Measurements from ENCODE around the gene CSMD2.

The CSMD2 gene

DNA sequence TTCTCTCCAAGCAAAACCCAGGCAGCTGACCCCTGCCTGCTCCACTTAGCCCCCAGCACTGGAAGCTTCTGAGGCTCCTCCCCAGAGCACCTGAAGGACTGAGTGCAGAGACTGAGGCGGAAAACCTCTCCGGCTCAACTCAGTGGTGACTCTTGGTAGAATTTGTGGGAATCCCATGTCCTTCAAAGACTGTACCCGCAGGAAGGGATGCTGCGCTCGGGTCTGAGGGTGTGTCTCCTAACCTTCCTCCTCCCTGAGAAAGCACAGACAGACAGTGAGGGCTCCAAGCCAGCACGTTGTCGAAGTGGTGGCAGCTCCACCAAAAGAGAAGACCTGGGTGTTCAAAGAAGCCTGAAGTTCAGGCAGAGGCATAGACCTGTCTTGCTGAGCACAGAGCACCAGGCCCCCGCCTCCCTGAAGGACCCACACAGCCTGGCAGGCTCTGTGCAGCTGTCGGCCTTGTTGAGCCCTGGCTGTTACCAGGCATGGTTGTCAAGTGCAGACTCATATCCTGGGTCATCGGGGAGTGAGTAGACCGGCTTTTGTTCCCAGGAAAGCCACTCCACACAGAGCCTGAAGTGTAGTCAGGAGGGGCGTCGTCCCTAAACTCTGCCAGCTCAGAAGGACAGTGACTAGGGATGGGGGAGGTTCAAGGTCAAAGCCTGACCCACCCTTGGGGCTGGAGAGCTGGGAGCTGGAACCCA, 36.7 kb downstream of the CSMD2 start:
- no peak for TF ChIP-seq POLR2AphosphoS5 (IDR thresholded peaks at IDR 0.05; ENCODE audit: low read depth, low read length)
- no peak for TF ChIP-seq TAF1 (IDR thresholded peaks at IDR 0.05; ENCODE audit: borderline replicate concordance, insufficient read depth, low read length)
- TF ChIP-seq FOXP2 (optimal IDR thresholded peaks at IDR 0.05; ENCODE audit: borderline replicate concordance, extremely low read depth, extremely low read length, insufficient read depth): no peak
- TF ChIP-seq SIN3A (IDR thresholded peaks at IDR 0.05; ENCODE audit: borderline replicate concordance, insufficient read depth, low read length): no peak

DNA sequence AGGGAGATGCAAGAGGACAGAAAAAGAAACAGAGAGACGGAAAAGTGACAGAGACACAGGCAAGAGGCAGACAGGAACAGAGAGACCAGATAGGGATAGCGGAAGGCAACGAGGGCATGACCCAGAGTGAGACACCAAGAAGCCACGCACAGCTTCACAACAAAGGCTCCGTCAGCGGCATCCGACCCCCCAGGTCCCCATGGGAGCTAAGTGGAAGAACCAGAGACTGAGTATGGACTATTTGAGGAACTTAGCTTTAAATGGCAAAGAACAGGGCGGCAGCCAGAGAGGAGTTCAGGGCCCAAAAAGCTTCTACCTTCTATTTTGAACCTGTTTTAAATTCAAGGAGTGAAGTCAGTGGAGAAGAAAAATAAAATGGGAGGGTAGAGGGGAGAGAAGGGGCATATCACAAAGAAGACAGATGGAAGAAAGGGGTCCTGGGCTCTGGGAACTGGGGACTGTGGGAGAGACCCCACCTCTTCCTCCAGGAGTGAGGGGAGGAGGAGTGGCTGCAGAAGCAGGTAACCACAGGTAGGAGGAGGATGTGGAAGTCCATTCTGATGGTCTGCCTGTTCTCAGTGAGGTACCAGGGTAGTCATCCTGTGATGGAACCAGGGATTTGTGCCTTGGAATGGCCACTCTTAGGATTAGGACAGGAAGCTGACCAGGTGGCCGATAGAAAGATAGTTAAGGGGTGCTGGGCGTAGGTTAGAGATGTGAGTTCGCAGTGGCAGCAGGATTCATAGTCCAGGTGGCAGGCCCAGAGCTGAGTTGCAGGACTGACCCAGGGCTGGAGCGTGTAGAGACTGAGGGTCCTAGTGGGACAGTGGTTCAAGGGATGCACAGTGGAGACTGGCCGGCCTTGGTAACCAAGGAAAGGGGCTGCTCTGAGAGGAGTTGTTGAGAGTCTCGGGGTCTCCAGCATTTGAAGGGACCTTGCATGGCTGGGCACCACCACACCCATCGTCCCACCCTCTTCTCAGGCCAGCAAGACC, 37.7 kb downstream of the CSMD2 start:
- TF ChIP-seq SIN3A (IDR thresholded peaks at IDR 0.05; ENCODE audit: borderline replicate concordance, insufficient read depth, low read length): no peak
- no peak for TF ChIP-seq TAF1 (IDR thresholded peaks at IDR 0.05; ENCODE audit: borderline replicate concordance, insufficient read depth, low read length)

- TF ChIP-seq POLR2AphosphoS5 (IDR thresholded peaks at IDR 0.05; ENCODE audit: low read depth, low read length) (no peak), SIN3A (IDR thresholded peaks at IDR 0.05; ENCODE audit: borderline replicate concordance, insufficient read depth, low read length) (no peak), TAF1 (IDR thresholded peaks at IDR 0.05; ENCODE audit: borderline replicate concordance, insufficient read depth, low read length) (no peak), REST (IDR thresholded peaks at IDR 0.05; ENCODE audit: insufficient read depth in 1 of 2, low read depth in 2 of 2, low read length in 2 of 2) (no peak), FOXP2 (optimal IDR thresholded peaks at IDR 0.05; ENCODE audit: borderline replicate concordance, extremely low read depth, extremely low read length, insufficient read depth) (no peak)
Measured at GRCh38 chr1:34126486-34126885, 38.5 kb downstream of the CSMD2 start.

DNA sequence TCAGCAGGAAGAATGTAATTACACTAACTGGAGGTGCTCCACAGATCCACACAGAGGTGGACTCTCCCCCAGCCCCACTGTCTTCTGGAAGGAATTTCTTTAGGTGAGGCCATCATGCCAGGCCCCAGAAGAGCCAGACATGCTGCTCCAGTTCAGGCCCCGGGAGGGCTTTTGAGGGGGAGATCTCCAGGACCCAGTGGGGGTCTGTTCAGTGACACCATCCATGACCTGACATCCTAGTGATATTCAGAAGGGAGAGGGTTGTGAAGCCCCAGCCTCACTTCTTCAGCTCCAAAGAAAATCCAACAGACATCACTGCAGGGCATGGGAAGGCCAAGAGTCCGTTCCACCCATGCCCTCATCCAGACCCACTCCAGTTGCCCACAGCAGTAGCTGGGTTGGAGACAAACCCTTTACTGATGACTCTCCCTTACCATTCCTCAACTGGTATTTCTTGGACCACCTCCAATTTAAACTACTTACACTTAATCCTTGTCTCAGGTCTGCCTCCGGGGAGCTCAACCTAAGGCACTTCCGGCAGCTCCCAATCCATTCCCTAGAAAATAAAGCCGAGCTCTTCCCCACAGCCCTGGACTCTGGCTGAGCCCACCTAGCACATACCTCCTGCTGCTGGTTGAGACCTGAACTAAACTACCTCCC, 39.2 kb downstream of the CSMD2 start:
- no peak for TF ChIP-seq SIN3A (IDR thresholded peaks at IDR 0.05; ENCODE audit: borderline replicate concordance, insufficient read depth, low read length)
- TF ChIP-seq POLR2AphosphoS5 (IDR thresholded peaks at IDR 0.05; ENCODE audit: low read depth, low read length): no peak
- no peak for TF ChIP-seq FOXP2 (optimal IDR thresholded peaks at IDR 0.05; ENCODE audit: borderline replicate concordance, extremely low read depth, extremely low read length, insufficient read depth)
- TF ChIP-seq TAF1 (IDR thresholded peaks at IDR 0.05; ENCODE audit: borderline replicate concordance, insufficient read depth, low read length): no peak
- no peak for TF ChIP-seq REST (IDR thresholded peaks at IDR 0.05; ENCODE audit: insufficient read depth in 1 of 2, low read depth in 2 of 2, low read length in 2 of 2)

DNA sequence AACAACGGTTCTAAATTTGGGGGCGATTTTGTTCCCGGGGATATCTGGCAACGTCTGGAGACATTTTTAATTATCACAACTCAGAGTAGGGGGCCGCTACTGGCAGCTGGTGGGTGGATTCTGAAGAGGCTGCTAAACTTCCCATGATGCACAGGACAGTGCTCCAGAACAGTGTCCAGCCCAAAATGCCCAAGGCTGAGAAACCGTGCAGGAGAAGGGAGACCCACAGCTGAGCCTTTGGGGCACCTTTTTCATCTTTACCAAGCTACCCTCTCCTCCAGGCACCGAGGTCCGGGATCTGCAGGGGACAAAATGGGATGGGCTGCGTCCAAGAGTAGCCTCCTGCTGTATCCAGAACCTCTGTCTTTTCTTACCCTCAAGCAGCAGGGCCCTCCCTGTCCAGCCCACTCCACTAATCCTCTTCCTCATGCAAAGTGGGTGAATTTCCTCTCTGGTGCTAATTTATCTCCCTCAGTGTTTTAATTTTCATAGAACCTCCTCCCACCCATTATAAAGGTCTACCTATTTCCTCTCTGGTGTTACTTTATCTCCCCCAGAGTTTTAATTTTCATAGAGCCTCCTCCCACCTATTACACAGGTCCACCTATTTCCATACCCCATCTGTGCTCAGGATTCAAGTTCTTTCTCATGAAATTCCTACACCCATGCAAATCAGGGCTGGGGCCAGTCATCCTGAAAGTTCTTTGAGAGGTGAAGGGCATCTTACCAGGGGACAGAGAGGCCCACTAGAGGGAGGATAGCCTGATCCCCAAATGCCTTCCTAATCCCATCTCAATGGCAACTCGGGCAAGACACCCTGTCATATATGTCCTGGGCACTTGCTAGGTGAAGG, 42.7 kb downstream of the CSMD2 start:
- no peak for TF ChIP-seq SIN3A (IDR thresholded peaks at IDR 0.05; ENCODE audit: borderline replicate concordance, insufficient read depth, low read length)
- no peak for TF ChIP-seq POLR2AphosphoS5 (IDR thresholded peaks at IDR 0.05; ENCODE audit: low read depth, low read length)
- TF ChIP-seq TAF1 (IDR thresholded peaks at IDR 0.05; ENCODE audit: borderline replicate concordance, insufficient read depth, low read length): no peak
- no peak for TF ChIP-seq REST (IDR thresholded peaks at IDR 0.05; ENCODE audit: insufficient read depth in 1 of 2, low read depth in 2 of 2, low read length in 2 of 2)
- no peak for TF ChIP-seq FOXP2 (optimal IDR thresholded peaks at IDR 0.05; ENCODE audit: borderline replicate concordance, extremely low read depth, extremely low read length, insufficient read depth)

Measured in PFSK-1 (cell line).